ENCODE measurements around the gene ZNF638.

ZNF638 gene

DNA sequence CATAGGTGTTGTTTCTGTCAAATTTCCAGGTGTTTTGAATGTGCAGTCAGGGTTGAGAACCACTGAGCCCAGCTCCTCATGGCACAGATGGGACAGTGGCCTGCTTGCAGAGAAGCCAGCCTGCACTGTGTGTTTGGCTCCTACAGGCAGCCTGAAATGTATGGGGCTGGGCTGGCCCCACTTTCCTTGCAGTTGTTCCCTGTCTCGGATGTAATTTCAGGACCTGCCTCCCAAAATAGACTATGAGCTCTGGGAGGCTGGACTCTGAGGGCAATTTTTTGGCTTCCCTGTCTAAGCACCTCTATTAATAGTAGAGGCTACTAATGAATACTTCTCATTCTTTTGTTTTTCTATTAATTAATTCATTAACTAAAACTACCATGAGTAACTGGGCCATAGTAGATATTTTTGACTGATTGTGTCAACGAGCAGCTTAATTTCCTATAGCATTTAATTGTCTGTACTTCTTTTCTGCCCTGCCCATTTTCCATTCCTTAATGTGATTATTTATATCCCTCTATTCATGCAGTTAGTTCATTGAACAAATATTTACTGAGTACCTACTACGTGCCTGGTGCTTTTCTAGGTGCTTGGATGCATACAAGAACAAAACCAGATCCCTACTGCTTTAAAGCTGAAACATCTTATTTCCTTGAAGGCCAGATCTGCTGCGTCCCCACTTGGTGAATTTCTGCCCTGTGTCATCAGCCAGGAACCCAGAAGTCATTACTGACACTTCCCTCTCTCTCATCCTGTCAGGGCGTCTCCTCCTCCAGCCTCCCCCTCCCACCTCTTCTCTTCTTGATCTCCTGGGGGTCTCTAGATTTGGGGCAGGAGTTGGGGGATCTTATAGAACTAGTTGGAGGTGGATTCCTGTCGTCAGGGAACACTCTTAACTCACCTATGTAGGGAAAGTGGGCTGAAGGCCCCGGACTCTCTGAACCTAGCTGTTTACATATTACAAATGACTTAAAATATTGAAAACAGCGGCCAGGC, 138.1 kb downstream of the ZNF638 start:
- DNase-seq (ENCODE audit: low spot score), result no peak

DNA sequence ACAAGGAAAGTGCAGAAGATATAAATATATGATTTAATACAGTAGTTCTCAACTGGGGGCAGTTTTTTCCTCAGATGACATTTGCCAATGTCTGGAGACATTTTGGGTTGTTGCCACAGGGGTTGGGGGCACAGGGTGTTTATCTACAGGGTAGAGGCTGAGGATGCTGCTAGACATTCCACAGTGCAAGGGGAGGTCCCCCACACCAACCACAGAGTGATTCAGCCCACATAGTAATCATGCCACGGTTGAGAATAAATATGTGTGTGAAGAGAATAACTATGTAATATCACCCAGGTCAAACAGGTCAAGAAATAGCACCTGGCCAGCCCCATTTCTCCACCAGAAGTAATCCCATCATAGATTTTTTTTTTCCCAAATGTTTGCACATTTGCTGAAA, 139.7 kb downstream of the ZNF638 start:
- DNase-seq (ENCODE audit: low spot score), result no peak

GRCh38 chr2:71472019-71472418, 140.4 kb downstream of the ZNF638 start:
- no peak for DNase-seq (ENCODE audit: low spot score)

- DNase-seq (ENCODE audit: low spot score), result no peak
These were observed 141.9 kb downstream of the ZNF638 start for GRCh38 chr2:71473346-71474031.

DNA sequence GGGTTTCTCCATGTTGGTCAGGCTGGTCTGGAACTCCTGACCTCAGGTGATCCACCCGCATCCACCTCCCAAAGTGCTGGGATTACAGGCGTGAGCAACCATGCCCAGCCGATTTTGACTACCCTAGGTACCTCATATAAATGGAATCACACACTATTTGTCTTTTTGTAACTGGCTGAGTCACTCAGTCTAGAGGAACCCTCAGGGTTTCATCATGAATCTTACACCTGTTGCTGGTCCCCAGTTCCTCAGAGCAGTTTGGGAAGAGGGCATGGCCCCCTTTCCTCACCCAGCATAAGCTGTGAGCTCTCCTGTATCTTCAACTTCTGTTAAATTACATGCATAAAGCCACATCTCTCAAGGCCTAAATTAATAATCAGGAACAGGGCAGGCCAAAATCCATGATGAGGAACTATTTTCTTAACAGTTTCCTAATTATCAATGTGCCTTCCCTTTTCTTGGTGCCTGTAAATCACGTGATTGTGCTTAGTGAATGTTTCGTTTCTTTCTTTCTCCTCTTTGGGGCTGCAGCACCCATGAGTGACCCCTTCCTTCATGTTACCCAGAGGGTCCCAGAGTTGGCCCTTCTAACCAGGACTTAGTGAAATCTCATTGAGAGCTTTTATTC, 142.6 kb downstream of the ZNF638 start:
- DNase-seq (ENCODE audit: low spot score), result no peak

DNA sequence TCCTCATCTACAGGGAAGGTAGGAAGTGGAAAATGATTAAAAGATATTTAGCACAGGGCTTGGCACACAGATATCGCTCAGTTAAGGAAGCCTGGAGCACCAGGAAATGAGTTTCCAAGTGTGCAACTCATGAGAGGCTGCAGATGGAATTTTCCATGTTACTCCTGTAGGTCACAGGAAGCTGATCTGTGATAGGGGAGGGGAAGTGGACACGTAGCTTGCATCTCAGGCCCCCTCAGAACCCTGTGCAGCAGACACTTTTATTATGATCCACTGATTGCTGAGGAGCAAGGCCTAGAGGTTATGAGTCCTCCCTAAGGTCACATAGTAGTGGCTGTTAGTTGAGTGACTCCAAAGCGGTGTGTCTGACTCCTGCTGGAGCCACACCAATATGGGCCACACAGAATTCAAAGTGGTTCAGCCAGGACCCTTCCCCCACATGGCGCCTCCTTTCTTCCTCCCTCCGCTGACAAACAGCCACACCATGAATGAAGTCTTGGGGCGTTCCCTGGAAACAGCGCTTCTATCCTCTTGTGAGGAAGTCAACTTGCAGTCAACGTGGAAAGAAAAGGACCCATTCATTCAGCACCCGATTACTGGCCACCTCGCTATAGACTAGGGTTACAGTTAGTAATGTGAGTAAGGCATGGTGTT, 143.3 kb downstream of the ZNF638 start:
- DNase-seq (ENCODE audit: low spot score), result no peak

- DNase-seq (ENCODE audit: low spot score), result no peak
These were observed 144.9 kb downstream of the ZNF638 start for GRCh38 chr2:71476495-71476894.

DNA sequence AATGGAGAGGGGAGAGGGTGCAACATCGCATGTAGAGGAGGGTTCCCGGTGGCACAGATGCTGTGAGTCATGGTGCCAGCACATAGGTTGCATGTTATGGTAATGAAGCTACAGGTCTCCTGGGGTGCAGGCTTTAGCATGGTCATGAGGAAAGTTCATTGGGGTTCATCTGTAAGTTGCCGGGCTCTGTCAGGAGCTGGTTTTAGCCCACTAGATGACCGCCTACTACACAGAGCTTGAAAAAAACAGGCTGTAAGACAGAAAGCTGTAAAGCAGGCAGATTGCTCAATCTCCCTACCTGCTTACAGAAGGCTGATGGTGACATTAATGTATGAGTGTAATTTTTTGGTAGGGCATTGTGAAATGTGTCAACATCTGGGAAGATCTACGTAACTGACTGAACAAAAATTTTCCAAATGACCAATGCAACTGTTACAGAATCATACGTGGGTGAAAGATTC, 145.7 kb downstream of the ZNF638 start:
- DNase-seq (ENCODE audit: low spot score), result no peak

DNA sequence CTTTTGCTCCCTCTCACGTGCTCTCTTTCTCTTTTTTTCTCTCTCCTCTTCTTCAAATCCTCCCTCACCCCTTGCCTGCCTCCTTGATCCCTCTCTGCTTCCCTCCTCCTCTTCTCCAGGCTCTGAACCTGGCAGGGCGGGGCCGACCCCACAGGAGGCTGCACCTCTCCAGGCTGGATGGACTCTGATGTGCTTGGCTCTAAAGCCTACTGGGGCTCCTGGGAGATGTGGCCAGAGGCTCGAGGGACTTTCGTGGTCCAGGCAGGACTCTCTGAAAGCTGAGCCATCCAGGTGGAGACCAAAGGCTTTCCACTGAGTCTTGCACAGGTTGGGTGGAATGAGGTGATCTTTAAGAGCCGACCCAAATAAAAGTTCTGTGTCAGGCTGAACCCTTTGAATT, 147.2 kb downstream of the ZNF638 start:
- no peak for DNase-seq (ENCODE audit: low spot score)

DNA sequence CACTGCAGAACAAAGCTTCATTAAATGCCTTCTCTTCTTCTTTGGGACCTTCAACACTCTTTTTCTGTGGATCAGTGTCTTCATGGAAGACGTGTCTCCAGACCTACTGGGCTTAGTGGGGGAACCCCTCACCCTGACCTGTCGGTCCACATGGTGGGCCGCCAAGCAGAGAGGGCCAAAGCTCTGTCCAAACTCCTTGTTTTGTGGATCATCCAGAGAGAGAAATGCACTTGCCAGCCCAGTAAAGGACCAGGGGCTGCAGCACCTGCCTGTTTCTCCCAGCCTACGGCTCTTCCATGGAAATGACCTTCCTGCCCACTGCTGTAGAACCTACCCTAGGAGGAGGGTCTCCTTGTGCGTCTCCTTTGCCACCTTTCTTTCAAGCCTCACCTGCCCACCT, 147.7 kb downstream of the ZNF638 start:
- DNase-seq (ENCODE audit: low spot score), result no peak

DNA sequence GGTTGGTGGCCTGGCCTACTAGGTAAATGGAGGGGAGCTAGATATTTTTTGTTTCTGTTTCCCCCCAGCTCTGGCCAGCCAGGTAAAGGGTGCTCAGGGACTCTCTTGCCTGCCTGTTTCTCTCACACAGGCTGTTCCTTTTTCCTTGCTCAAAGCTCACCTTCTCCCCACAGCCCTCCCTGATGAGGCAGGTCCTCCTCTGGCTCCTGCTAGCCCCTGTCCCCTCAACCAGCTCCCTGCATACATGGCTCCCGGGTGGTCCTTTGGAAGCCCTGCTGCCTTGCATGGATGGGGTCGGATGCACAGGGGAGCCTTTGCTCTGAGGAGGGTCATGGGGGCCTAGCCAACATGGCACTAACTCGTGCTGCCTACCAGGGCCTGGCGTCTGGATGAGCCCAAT, 149.5 kb downstream of the ZNF638 start:
- DNase-seq (ENCODE audit: low spot score), result no peak

GRCh38 chr2:71482055-71482454, 150.5 kb downstream of the ZNF638 start:
- no peak for DNase-seq (ENCODE audit: low spot score)

DNA sequence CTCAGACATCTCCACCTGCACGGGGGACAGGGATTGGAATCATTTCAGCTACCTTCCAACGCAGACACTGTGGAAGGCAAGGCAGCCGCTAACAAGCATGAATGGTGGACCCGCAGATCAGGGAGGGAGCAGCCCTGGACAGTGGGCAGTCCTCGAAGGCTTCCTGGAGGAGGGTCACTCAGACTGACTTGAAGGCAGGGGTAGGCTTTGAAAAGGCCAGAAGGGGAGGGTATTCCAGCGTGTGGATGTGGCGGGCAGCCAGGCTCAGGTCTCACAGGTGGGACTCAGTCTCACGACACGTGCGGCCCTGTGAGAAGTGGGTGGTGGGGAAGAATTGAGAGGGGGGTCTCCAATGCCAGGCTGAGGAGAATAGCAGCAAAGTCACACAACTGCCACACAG, 151.7 kb downstream of the ZNF638 start:
- no peak for DNase-seq (ENCODE audit: low spot score)

DNA sequence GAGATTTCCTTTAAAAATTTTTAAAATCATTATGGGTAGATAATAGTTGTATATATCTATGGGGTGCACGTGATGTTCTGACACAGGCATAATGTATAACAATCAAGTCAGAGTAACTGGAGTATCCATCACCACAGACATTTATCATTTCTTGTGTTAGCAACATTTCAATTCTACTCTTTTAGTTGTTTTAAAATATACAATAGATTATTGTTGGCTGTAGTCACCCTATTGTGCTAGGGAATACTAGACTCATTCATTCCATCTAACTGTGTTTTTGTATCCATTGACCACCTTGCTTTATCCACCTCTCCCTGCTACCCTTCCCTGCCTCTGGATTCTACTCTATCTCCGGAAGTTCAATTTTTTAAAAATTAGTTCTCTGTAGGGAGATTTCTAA, 152.8 kb downstream of the ZNF638 start:
- no peak for DNase-seq (ENCODE audit: low spot score)
